ENCODE data around the gene ADAMTS3. TPM values are rescaled to one million over a fixed set of nuclear protein-coding genes. Genes with fewer than 3 reads are reported as not detected.

The ADAMTS3 gene
- total and polyA plus RNA-seq, 8 donors, result 0.13 to 6.8 (median 0.24) TPM; not detected in 2

DNA sequence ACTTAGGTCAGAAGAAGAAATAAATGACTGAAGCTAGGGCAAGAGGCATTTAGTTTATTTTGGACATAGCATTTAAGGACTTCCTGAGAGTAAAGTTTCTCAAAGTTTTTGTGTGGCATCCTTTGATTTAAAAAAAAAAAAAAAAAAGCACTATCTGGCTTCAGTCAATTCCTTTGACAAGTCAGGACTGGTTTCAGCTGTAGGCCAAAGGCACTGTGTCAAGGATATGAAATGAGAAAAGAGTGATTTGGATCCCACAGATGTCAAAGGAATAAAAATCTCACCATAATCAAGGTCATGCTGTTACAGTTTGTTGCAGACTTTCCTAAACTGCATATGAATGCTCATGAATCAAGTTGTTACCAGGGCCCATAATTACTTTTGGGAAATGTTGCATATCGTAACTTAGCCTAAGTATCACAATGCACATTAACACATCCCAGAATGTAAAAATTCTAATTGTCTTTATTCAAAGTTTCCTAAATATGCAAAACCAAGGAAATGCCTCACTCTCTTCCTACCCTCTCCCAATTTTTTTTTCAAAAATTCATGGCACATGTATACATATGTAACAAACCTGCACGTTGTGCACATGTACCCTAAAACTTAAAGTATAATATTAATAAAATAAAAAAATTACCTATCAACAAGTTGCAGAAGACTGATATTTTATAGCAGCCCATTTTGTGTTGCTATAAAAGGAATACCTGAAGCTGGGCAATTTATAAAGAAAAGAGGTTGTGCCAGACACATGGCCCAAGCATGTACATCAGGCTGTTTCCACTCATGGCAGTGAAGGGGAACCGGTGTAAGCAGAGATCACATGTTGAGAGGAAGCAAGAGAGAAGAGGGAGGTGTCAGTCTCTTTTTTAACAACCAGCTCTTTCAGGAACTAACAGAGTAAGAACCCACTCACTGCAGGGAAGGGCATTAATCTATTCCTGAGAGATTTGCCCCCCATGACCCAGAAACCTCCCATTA lies 33.7 kb upstream of the ADAMTS3 start:
- H3K4me1 ChIP-seq, result no peaks in the 10 kb centered on the region
- no peaks in the 10 kb centered on the region for H3K27me3 ChIP-seq
- H3K27ac ChIP-seq, result no peak overlapping the region
- 75 to 84% (median 77%) methylated on average over 3 of the region's 3 CpGs for WGBS, 5 donors
- no peak for DNase-seq
- no peak overlapping the region for H3K4me3 ChIP-seq
- peaks cover 0 to 13% (median 10%) of the 10 kb centered on the region in 4 donors for H3K9me3 ChIP-seq
- TF ChIP-seq CTCF (IDR thresholded peaks at IDR 0.05), result no peak
- TF ChIP-seq POLR2A (IDR thresholded peaks at IDR 0.05), result no peak
- TF ChIP-seq EP300 (IDR thresholded peaks at IDR 0.05), result no peak
- TF ChIP-seq POLR2AphosphoS5 (IDR thresholded peaks at IDR 0.05), result no peak
- intact Hi-C loops (cut with DNase I; ENCODE audit: low total_unique reads), result no loop called here
- H3K36me3 ChIP-seq, result no peaks in the 10 kb centered on the region

- Histone ChIP-seq H3K9me3 (no peaks in the 10 kb centered on the region), H3K36me3 (no peaks in the 10 kb centered on the region), H3K4me3 (no peak overlapping the region), H3K27me3 (no peaks in the 10 kb centered on the region), H3K4me1 (no peaks in the 10 kb centered on the region), H3K27ac (no peak overlapping the region)
- WGBS, 5 donors, result 49 to 61% (median 58%) methylated on average over 11 of the region's 11 CpGs
- TF ChIP-seq EP300 (IDR thresholded peaks at IDR 0.05), result no peak
- TF ChIP-seq CTCF (IDR thresholded peaks at IDR 0.05), result no peak
- TF ChIP-seq POLR2A (IDR thresholded peaks at IDR 0.05), result no peak
- TF ChIP-seq POLR2AphosphoS5 (IDR thresholded peaks at IDR 0.05), result no peak
- intact Hi-C loops (cut with DNase I; ENCODE audit: low total_unique reads), result no loop called here
- DNase-seq, result no peak
Measured at GRCh38 chr4:72591547-72592454, 22.8 kb upstream of the ADAMTS3 start.

- no peak overlapping the region for H3K4me3 ChIP-seq
- H3K4me1 ChIP-seq, result no peaks in the 10 kb centered on the region
- no peaks in the 10 kb centered on the region for H3K36me3 ChIP-seq
- DNase-seq, result no peak
- no peaks in the 10 kb centered on the region for H3K9me3 ChIP-seq
- intact Hi-C loops (cut with DNase I; ENCODE audit: low total_unique reads), result no loop called here
- 85 to 93% (median 92%) methylated on average over 2 of the region's 2 CpGs for WGBS, 5 donors
- no peaks in the 10 kb centered on the region for H3K27me3 ChIP-seq
- no peak for TF ChIP-seq EP300 (IDR thresholded peaks at IDR 0.05)
- H3K27ac ChIP-seq, result no peak overlapping the region
Measured at GRCh38 chr4:72587334-72587733, 18.3 kb upstream of the ADAMTS3 start.

DNA sequence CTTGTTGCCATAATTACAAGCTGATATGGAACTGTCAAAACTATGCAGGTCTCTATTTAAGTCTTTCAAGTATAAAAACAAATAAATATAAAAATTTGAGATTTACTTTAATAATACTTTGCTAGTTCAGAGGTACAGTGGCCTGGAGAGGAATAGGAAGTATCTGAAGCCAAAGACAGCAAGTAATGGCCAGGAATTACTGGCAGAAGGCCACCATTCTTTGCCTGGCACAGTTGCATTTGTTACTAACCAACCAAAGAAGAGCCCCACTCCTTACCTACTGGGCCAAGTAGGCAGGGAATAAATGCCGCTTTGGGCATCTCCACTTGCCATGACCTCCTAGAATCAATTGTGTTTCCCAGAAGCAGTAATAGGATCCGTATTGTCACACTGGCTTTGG lies 13.8 kb upstream of the ADAMTS3 start:
- Histone ChIP-seq H3K9me3 (no peaks in the 10 kb centered on the region), H3K4me1 (no peaks in the 10 kb centered on the region), H3K27ac (no peak overlapping the region), H3K27me3 (no peaks in the 10 kb centered on the region), H3K36me3 (no peaks in the 10 kb centered on the region), H3K4me3 (no peak overlapping the region)
- TF ChIP-seq CTCF (IDR thresholded peaks at IDR 0.05), result no peak
- TF ChIP-seq POLR2AphosphoS5 (IDR thresholded peaks at IDR 0.05), result no peak
- TF ChIP-seq EP300 (IDR thresholded peaks at IDR 0.05), result no peak
- TF ChIP-seq POLR2A (IDR thresholded peaks at IDR 0.05), result no peak
- WGBS, 5 donors, result 0 to 56% (median 0%) methylated on average over 1 to 2 of the region's 2 CpGs
- intact Hi-C loops (cut with DNase I; ENCODE audit: low total_unique reads), result no loop called here
- no peak for DNase-seq

Data from stomach (tissue), 9 donors.